Activated CD4-positive, alpha-beta T cell treated with anti-CD3 and anti-CD28 coated beads for 1 hour (primary cell): ENCODE measurements around the gene MTFR2.

Experiments
- DNase-seq: peaks from one replicate; pipeline ENCODE4 v3.0.0-alpha.2; 2020

The MTFR2 gene

GRCh38 chr6:136249811-136250685 is at the start of gene MTFR2:
Gene MTFR2, minus strand, starts transcription at chr6:136250311. Its CDS starts 1,212 bp downstream, at chr6:136249099.
- DNase-seq, result peak; percentile 84

DNA sequence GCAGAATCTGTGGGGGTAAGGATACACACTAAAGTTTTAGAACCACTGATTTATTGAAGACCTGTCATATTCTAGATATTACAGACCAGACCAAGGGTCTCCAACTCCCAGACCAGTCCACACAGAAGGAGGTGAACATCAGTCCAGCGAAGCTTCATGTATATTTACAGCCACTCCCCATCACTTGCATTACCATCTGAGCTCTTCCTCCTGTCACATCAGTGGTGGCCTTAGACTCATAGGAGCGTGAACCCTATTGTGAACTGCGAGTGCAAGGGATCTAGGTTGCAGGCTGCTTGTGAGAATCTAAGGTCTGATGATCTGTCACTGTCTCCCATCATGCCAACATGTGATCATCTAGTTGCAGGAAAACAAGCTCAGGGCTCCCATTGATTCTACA is 44.5 kb upstream of the MTFR2 start:
- DNase-seq, result no peak

- DNase-seq, result peak; percentile 73
These were observed 40.4 kb upstream of the MTFR2 start for GRCh38 chr6:136290410-136291010.

DNA sequence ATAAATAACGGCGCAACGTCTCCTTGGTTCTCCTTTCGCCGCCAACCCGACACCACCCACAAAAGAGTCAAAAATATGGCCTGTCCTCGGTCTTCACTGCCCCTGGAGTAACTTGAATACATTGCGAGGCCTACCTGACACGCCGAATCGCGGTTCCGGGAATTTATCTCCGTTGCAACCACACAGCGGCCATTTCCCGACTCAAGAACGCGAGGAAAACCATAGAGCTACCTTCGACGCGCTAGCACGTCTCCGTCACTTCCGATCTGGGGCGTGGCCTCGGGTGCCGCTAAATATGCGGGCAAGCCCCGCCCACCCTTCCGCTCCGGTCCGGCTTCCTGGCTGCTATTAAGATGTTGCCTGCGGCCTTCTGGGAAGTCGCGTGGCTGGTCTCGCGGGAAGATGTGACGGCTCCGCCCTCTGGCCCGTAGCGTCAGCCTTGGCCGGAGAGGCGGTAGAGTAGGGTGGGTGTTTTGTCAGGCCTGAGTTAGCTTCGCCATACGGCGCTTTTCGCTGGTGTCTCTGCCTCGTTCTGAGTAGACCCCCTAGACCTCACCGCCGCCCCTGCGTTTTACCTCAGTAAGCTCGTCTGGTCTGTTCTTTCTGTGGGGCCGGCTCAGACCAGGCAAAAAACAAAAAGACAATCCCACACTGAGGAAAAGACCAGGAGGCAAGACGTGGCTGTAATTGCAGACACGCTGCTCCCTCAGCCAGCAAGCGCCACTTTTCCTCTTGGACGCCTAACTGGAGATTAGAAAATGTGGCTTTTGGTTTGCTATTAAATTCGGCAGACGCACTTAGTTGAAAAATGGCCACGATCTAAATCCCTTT is 39.7 kb upstream of the MTFR2 start, which contains the start of gene BCLAF1:
TSS of gene BCLAF1 (minus strand) at position 268 of the 831 bp plus-strand sequence. CDS start 9,980 bp downstream, outside the sequence.
- DNase-seq, result peak; percentile 99

GRCh38 chr6:136289327-136289578 is 39.1 kb upstream of the MTFR2 start:
- DNase-seq, result peak; percentile 89

- peak; percentile 82 for DNase-seq
These were observed 38.6 kb upstream of the MTFR2 start for GRCh38 chr6:136288566-136289326.

GRCh38 chr6:136284909-136285308 is 34.8 kb upstream of the MTFR2 start:
- DNase-seq, result no peak

- DNase-seq, result no peak
These were observed 32.8 kb upstream of the MTFR2 start for GRCh38 chr6:136282906-136283305.

DNA sequence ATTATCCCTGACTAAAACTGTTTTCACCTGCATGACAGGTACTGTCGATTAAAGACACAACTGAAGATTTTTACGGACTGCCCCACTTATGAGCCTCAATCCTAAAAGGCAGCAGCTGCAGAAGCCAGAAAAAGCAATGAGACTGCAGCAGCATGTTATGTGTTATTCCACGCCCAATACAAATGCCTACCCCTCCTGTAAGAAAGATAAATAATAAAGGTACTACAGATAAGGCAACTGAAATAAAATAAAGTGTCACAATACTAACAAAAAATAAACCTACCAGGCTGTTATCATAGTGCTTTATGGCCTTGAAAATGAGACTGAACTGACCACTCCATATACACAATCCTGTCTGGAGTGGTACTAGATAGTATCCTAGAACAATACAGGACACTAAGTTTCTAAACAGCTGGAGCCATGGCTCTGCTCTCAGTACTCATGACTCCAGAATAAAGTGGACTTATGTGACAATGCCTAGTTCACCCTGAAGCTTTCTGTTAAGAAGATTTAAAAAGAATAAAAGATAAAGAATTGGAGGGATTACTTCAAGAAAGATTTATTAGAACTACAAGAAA is 30.0 kb upstream of the MTFR2 start:
- DNase-seq, result no peak

DNA sequence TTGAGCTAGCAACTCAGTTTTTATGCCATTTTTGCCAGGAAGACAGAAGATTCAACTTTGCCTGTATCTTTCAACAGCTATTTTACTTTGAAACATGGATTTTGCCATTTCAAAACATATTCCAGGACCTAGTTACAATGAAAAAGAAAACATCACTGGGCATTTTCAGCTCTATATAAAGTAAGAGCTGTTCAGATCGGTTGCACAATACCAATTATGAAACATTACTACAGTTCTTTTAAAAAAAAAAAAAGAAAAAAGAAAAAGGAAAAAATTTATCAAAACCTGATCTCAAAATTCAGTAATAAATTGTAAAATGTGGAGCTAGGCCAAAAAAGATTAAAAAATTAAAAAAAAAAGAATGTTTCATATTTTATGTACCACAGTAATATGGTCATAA is 24.0 kb upstream of the MTFR2 start:
- no peak for DNase-seq

DNA sequence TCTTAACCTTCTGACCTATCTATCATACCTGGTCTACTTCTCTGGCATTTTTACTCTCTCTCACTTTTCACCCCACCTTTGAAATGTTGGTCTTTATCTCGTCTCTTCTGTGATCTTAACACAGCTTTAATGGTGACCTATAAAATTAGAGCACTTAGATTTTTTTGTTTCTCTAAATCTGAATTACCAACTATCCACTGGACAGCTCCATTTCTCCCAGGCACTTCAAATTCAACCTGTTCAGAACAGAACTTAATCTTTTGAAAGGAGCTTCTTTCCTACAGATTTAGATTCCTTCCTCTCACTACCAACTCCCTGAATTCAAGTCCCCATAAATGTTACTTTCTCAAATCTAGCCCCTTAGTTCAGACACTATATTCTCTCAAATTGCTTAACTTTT is 15.0 kb upstream of the MTFR2 start:
- DNase-seq, result no peak

DNA sequence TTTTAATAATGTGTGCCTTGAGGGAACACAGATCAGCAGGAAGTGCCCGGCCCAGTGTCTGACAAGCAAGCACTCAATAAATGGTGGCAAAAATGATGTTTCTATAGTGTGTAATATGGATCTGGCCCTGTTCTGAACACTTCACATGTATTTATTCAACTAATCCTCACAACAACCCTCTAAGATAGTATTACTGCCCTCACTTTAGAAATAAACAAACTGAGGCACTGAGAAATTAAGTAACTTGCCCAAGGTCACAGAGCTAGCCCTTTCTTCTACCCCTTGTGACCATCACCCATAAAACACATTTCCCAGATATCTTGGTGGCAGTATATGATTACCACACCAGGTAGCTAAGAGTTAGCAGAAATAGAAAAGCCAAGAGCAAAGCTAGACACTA is 12.8 kb upstream of the MTFR2 start:
- DNase-seq, result no peak

- no peak for DNase-seq
These were observed 4.8 kb upstream of the MTFR2 start for GRCh38 chr6:136254851-136255466.

DNA sequence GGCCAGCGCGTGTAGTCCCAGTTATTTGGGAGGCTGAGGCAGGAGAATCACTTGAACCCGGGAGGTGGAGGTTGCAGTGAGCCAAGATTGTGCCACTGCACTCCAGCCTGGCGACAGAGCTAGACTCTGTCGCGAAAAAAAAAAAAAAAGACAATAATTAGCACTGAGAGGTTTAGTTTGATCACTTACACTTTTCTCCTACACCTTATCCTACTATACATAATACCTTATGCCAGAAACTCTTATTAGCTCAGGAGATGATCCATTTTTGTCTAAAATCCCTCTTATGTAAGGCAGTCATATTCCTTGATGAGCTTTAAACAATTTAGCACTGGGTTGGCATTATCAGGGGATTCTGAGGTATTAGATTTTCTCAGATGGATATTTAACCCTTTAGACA is 3.6 kb upstream of the MTFR2 start:
- no peak for DNase-seq

GRCh38 chr6:136252441-136252840 is 2.3 kb upstream of the MTFR2 start:
- no peak for DNase-seq

DNA sequence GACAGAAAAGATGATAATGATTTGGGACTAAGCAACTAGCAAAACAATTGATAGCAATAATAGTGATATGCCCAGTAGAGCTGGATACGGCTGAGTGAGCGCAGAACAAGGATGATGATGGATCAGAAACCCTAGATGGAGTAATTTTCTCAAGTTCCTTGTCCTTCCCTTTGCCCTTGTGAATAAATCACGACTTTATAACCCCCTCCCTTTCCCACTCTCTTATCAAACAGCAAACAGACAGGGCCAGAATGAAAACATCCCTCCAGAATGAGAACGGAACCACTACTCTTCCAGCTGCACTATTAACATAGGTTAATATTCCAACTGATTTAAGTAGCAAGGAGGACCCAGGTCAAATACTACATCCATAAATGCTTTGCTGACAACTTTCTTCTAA is 1.3 kb upstream of the MTFR2 start:
- no peak for DNase-seq

- DNase-seq, result no peak
These were observed 536 bp upstream of the MTFR2 start for GRCh38 chr6:136250686-136251008.

DNA sequence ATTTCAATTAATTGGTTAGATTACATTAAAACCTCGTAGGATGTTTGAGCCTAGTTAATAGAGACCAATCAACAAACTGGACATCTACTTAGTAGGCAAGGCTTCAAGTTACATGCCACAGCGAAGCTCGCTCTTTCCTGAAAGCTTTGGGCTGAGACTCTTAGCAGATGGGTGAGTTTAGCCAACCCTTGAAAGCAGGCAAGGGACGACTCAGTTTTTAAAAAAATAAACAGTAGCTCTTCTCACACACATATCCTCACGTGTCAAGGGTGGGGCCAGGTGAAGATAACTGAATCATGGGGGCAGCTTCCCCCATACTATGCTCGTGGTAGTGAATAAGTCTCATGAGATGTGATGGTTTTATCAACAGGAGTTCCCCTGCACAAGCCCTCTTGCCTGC is 775 bp downstream of the MTFR2 start:
- no peak for DNase-seq

- DNase-seq, result no peak
These were observed 6.0 kb downstream of the MTFR2 start for GRCh38 chr6:136244061-136244616.

GRCh38 chr6:136236466-136237293 is 13.4 kb downstream of the MTFR2 start:
- no peak for DNase-seq

DNA sequence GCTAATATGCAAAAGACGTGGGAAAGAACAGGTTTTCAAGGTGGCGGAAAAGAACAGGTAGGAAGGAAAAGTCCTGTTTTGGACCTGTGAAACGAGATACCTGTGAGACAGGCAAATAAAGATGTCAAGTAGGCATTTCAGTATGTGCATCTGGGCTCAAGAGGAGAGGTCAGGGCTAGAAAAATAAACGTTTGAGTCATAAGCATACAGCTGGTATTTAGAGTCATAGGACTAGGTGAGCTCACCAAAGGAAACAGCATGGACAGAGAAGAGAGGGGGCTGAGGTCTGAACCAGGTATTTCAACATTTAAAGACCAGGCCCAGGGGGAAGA is 14.9 kb downstream of the MTFR2 start:
- no peak for DNase-seq
